Spleen (tissue), 11 donors: Measurements from ENCODE around the gene PAN2. TPM values are rescaled to one million over a fixed set of nuclear protein-coding genes. Genes with fewer than 3 reads are reported as not detected.
A peak's percentile ranks its signal among the peaks of the same experiment; 100 is the strongest.

Experiments
- DNase-seq: peaks from one replicate; pipeline ENCODE4 v3.0.0-alpha.2; 2020
- H3K27ac ChIP-seq, 8 donors: fragments of 200-600 bp; sonication (generic) in 7 of 8; 1 replicate in 4 of 8; 2 replicates in 4 of 8; pipeline versions ENCODE4 v1.5.0 to v1.8.0; 2016 to 2021; ENCODE audit warnings: inconsistent platforms in 4 of 8, mild to moderate bottlenecking in 4 of 8, moderate library complexity in 1 of 8
- H3K27me3 ChIP-seq, 7 donors: fragments of 200-600 bp; sonication (generic) in 6 of 7; replicated peaks in 1 of 7; 1 replicate in 4 of 7; 2 replicates in 3 of 7; pipeline versions ENCODE4 v1.5.0 to v1.8.0; 2016 to 2021; ENCODE audit warnings: inconsistent platforms in 3 of 7, mild to moderate bottlenecking in 1 of 7
- H3K36me3 ChIP-seq, 6 donors: fragments of 200-600 bp; sonication (generic) in 5 of 6; 1 replicate in 4 of 6; 2 replicates in 2 of 6; pipeline versions ENCODE4 v1.5.0 to v1.8.0; 2016 to 2021; ENCODE audit warnings: inconsistent platforms in 2 of 6
- H3K4me1 ChIP-seq, 6 donors: fragments of 200-600 bp; sonication (generic) in 5 of 6; 1 replicate in 3 of 6; 2 replicates in 3 of 6; pipeline versions ENCODE4 v1.5.0 to v1.8.0; 2016 to 2021; ENCODE audit warnings: inconsistent platforms in 3 of 6
- H3K4me3 ChIP-seq, 8 donors: fragments of 200-600 bp; sonication (generic) in 7 of 8; 1 replicate in 4 of 8; 2 replicates in 4 of 8; pipeline versions ENCODE4 v1.5.0 to v1.8.0; 2016 to 2021; ENCODE audit warnings: inconsistent platforms in 4 of 8, mild to moderate bottlenecking in 4 of 8, moderate library complexity in 2 of 8
- H3K9me3 ChIP-seq, 8 donors: fragments of 200-600 bp; sonication (generic) in 7 of 8; 1 replicate in 4 of 8; 2 replicates in 4 of 8; pipeline versions ENCODE4 v1.5.0 to v1.8.0; 2016 to 2021; ENCODE audit warnings: inconsistent platforms in 4 of 8
- CTCF ChIP-seq, 11 experiments: fragments of 200-600 bp in 7 of 11; fragments of 450-650 bp in 4 of 11; sonication (generic) in 4 of 11; IDR thresholded peaks in 8 of 11; conservative IDR thresholded peaks in 3 of 11; 1 replicate in 7 of 11; 2 replicates in 4 of 11; pipeline versions ENCODE4 v1.4.0 to v1.8.0; 2016 to 2021; ENCODE audit warnings: antibody characterized with exemption in 11 of 11, inconsistent platforms in 4 of 11, mild to moderate bottlenecking in 1 of 11
- POLR2A ChIP-seq, 3 donors: fragments of 450-650 bp; IDR thresholded peaks; one replicate each; pipeline ENCODE4 v1.5.1; 2017; ENCODE audit warnings: antibody characterized with exemption in 3 of 3, mild to moderate bottlenecking in 1 of 3
- POLR2AphosphoS5 ChIP-seq, 3 donors: sonication (generic); formaldehyde crosslinking; IDR thresholded peaks; one replicate each; pipeline ENCODE4 v1.5.1; 2017; ENCODE audit warnings: antibody characterized with exemption in 3 of 3
- WGBS, 5 donors: extraction: QIAGEN DNeasy Blood & Tissue Kit in 3 of 5; methylation state at CpG; one replicate each; pipeline versions ENCODE4 v1.1.5 to v1.1.7; 2013 to 2018; 5-methylcytosine and 5-hydroxymethylcytosine counted together
- intact Hi-C: fragments of 100-400 bp; cut with DNase I; formaldehyde crosslinking; loops from one replicate; pipeline ENCODE4 v1.15.0; 2023; ENCODE audit warnings: low total_unique reads
- polyA plus RNA-seq, 3 donors: library from polyadenylated mRNA; stranded (reverse); fragments of 200-250 nt; gene quantifications; one replicate each; pipeline ENCODE4 v1.2.1, GENCODE V29; 2013
- total RNA-seq, 7 donors: library from RNA; depleted of rRNA in 3 of 7; stranded (reverse); fragments of >200 nt in 3 of 7; fragmentation: NEBNext Ultra II Directional in 4 of 7; extraction: Animal tissue kit (Norgen Biotek cat#: 25700) in 4 of 7; gene quantifications; one replicate each; pipeline versions ENCODE4 v1.1.0 to v1.2.1, GENCODE V29; 2016 to 2021
- donor health status: healthy with polysubstance abuse.
- donor health status: DM: no; HTN: no; CAD: no; lungs with moderate emphysema.
- donor health status: DM: no; HTN: no; CAD: no.
- donor health status: Bipolar disorder and iron deficiency.
- donor health status: healthy.
- donor health status: DM: no; HTN: no; CAD: no.
- donor health status: DM: yes; HTN: yes; CAD: no.

PAN2 gene
- total and polyA plus RNA-seq, 10 donors = 34.8 to 132 (median 86.8) TPM

GRCh38 chr12:56332512-56333196 lies 1.1 kb downstream of the PAN2 start:
- H3K27me3 ChIP-seq = no peaks in the 10 kb centered on the region
- peak overlapping the region; percentile 90 to 98 (median 96) for H3K27ac ChIP-seq
- H3K36me3 ChIP-seq = peaks cover 0 to 12% (median 9%) of the 10 kb centered on the region in 6 donors
- WGBS, 5 donors = 91 to 96% (median 94%) methylated on average over 11 of the region's 11 CpGs
- TF ChIP-seq CTCF (IDR thresholded peaks at IDR 0.05 in 8 of 11, conservative IDR thresholded peaks at IDR 0.05 in 3 of 11) = no peak
- no peak for TF ChIP-seq POLR2A (IDR thresholded peaks at IDR 0.05)
- no peak for TF ChIP-seq POLR2AphosphoS5 (IDR thresholded peaks at IDR 0.05)
- H3K4me3 ChIP-seq = peak overlapping the region in 7 of 8 donors; percentile 49 to 75 (median 59)
- peak; percentile 51 for DNase-seq
- peaks cover 4 to 33% (median 20%) of the 10 kb centered on the region in 6 donors for H3K4me1 ChIP-seq
- intact Hi-C loops = loop anchor here (10.0 kb wide), 1 partner anchor 132 kb away; the partner anchor contains the start of gene SPRYD4
- H3K9me3 ChIP-seq = no peaks in the 10 kb centered on the region

GRCh38 chr12:56330936-56331490 lies 2.8 kb downstream of the PAN2 start:
- H3K9me3 ChIP-seq = no peaks in the 10 kb centered on the region
- WGBS, 5 donors = 87 to 96% (median 91%) methylated on average over 7 of the region's 7 CpGs
- peak; percentile 24 for DNase-seq

DNA sequence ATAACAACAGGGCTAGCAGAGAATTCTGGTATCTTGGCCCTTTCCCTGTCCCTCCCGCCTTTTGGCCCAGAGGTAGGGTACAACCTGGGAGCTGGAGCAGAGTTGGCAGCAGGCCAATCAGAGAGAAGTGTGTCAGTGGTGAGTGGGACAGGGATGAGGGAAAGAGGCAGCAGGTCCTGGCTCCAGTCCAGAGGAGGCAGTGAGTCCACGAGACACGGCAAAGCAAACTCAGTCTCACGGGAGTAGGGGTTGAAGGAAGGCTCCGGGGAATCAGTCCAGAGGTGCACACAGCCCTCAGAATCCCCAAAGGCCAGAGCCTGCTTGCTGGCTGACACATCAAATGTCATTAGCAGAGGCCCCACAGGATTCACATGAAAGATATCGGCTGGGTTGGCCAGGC lies 7.3 kb downstream of the PAN2 start:
- H3K27ac ChIP-seq = no peak overlapping the region
- WGBS, 5 donors = 82 to 86% (median 85%) methylated on average over 6 of the region's 6 CpGs
- H3K9me3 ChIP-seq = no peaks in the 10 kb centered on the region
- no peak for TF ChIP-seq POLR2AphosphoS5 (IDR thresholded peaks at IDR 0.05)
- no peak for TF ChIP-seq POLR2A (IDR thresholded peaks at IDR 0.05)
- no peak for TF ChIP-seq CTCF (IDR thresholded peaks at IDR 0.05 in 8 of 11, conservative IDR thresholded peaks at IDR 0.05 in 3 of 11)
- no peak overlapping the region for H3K4me3 ChIP-seq
- intact Hi-C loops = no loop called here
- no peaks in the 10 kb centered on the region for H3K4me1 ChIP-seq
- peaks cover 0 to 74% (median 70%) of the 10 kb centered on the region in 6 donors for H3K36me3 ChIP-seq
- DNase-seq = peak; percentile 39
- no peaks in the 10 kb centered on the region for H3K27me3 ChIP-seq

More at GRCh38 chr12:56330936-56331490, 2.8 kb downstream of the PAN2 start:
- Histone ChIP-seq H3K4me3 (no peak overlapping the region), H3K4me1 (peaks cover 4 to 21% (median 18%) of the 10 kb centered on the region in 6 donors), H3K36me3 (peaks cover 0 to 29% (median 25%) of the 10 kb centered on the region in 6 donors), H3K27me3 (no peaks in the 10 kb centered on the region), H3K27ac (no peak overlapping the region)
- TF ChIP-seq CTCF (IDR thresholded peaks at IDR 0.05 in 8 of 11, conservative IDR thresholded peaks at IDR 0.05 in 3 of 11) = no peak
- no peak for TF ChIP-seq POLR2AphosphoS5 (IDR thresholded peaks at IDR 0.05)
- no peak for TF ChIP-seq POLR2A (IDR thresholded peaks at IDR 0.05)
- intact Hi-C loops = loop anchor here (10.0 kb wide), 1 partner anchor 134 kb away; the partner anchor contains the start of gene SPRYD4

DNA sequence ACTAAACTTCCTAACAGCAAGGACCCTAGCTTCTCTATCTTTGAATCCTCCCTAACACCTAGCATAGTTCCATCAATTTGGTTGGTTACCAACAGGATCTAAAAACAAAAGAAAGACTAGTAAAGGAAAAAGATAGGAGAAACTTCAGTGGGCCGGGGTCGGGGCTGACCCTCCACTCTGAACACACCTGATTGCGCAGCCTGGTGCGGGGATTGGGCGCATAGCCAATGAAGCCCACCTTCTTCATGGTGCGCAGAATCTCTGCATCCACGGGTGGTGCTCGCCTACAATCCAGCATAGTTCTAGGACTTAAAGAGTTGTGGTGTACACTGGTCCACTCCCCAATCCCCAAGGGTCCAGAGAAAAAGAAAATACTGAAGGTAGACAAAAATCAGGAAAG lies 7.7 kb downstream of the PAN2 start:
- Histone ChIP-seq H3K27me3 (no peaks in the 10 kb centered on the region), H3K27ac (no peak overlapping the region), H3K4me1 (no peaks in the 10 kb centered on the region), H3K9me3 (no peaks in the 10 kb centered on the region), H3K4me3 (no peak overlapping the region), H3K36me3 (peaks cover 0 to 78% (median 72%) of the 10 kb centered on the region in 6 donors)
- peak; percentile 58 for DNase-seq
- no peak for TF ChIP-seq CTCF (IDR thresholded peaks at IDR 0.05 in 8 of 11, conservative IDR thresholded peaks at IDR 0.05 in 3 of 11)
- no peak for TF ChIP-seq POLR2AphosphoS5 (IDR thresholded peaks at IDR 0.05)
- no peak for TF ChIP-seq POLR2A (IDR thresholded peaks at IDR 0.05)
- WGBS, 5 donors = 96 to 97% (median 97%) methylated on average over 8 of the region's 8 CpGs
- intact Hi-C loops = no loop called here
